Small intestine (tissue), 7 donors: ENCODE data around the gene RGS13. TPM values are rescaled to one million over a fixed set of nuclear protein-coding genes. Genes with fewer than 3 reads are reported as not detected.

Experiments
- DNase-seq, 2 donors: peaks; one replicate each; pipeline versions ENCODE4 v3.0.0 to v3.0.0-alpha.2; 2013
- FAIRE-seq: peaks from 2 replicates; lab custom pipeline; 2012; peaks lifted over from hg19 to GRCh38; lab: Jason Lieb, UNC
- H3K27ac ChIP-seq, 3 donors: one replicate each; pipeline ENCODE4 v1.5.1; 2013; ENCODE audit warnings: low read length in 2 of 3, mild to moderate bottlenecking in 2 of 3, control low read depth in 1 of 3, inconsistent platforms in 1 of 3, low read depth in 1 of 3, moderate library complexity in 1 of 3
- H3K27me3 ChIP-seq, 3 donors: one replicate each; pipeline ENCODE4 v1.6.1; 2013; ENCODE audit warnings: low read length in 3 of 3, inconsistent platforms in 1 of 3; ENCODE audit not compliant: control insufficient read depth in 3 of 3, insufficient read depth in 3 of 3
- H3K36me3 ChIP-seq, 3 donors: one replicate each; pipeline ENCODE4 v1.6.1; 2013; ENCODE audit warnings: low read length in 3 of 3, inconsistent platforms in 1 of 3, low read depth in 1 of 3, mild to moderate bottlenecking in 1 of 3, moderate library complexity in 1 of 3; ENCODE audit not compliant: control insufficient read depth in 3 of 3, insufficient read depth in 2 of 3
- H3K4me1 ChIP-seq, 3 donors: one replicate each; pipeline ENCODE4 v1.6.1; 2013; ENCODE audit warnings: low read length in 2 of 3, inconsistent platforms in 1 of 3, low read depth in 1 of 3, mild to moderate bottlenecking in 1 of 3, moderate library complexity in 1 of 3; ENCODE audit not compliant: control insufficient read depth in 3 of 3, insufficient read depth in 2 of 3
- H3K4me3 ChIP-seq, 3 donors: one replicate each; pipeline ENCODE4 v1.5.1; 2013; ENCODE audit warnings: low read length in 3 of 3, control low read depth in 1 of 3, inconsistent platforms in 1 of 3, low read depth in 1 of 3, mild to moderate bottlenecking in 1 of 3, moderate library complexity in 1 of 3
- H3K9me3 ChIP-seq, 2 donors: one replicate each; pipeline ENCODE4 v1.6.1; 2013; ENCODE audit warnings: low read depth in 1 of 2, low read length in 1 of 2; ENCODE audit not compliant: control insufficient read depth in 2 of 2, insufficient read depth in 1 of 2
- WGBS, 3 donors: extraction: QIAGEN DNeasy Blood & Tissue Kit; methylation state at CpG; one replicate each; pipeline ENCODE4 v1.1.7; 2013; 5-methylcytosine and 5-hydroxymethylcytosine counted together
- polyA plus RNA-seq, 4 donors: library from polyadenylated mRNA; stranded (reverse) in 3 of 4; unstranded in 1 of 4; fragments of 200-250 nt in 3 of 4; fragments of 120-200 nt in 1 of 4; gene quantifications; one replicate each; pipeline versions ENCODE4 v1.2.1 to v1.2.3, GENCODE V29; 2013
- donor health status: healthy with polysubstance abuse.
- donor health status: control.
- donor health status: control.
- donor health status: Bipolar disorder and iron deficiency.
- donor health status: healthy.

RGS13 gene
- polyA plus RNA-seq, 4 donors = 3.8 to 14.6 (median 9.2) TPM

- H3K9me3 ChIP-seq = no peaks in the 10 kb centered on the region
- H3K36me3 ChIP-seq = no peaks in the 10 kb centered on the region
- no peak overlapping the region for H3K27ac ChIP-seq
- 90 to 100% (median 98%) methylated on average over 1 of the region's 1 CpG for WGBS, 3 donors
- no peaks in the 10 kb centered on the region for H3K4me1 ChIP-seq
- no peak for FAIRE-seq
- DNase-seq = no peak
- H3K4me3 ChIP-seq = no peak overlapping the region
- no peaks in the 10 kb centered on the region for H3K27me3 ChIP-seq
Observed at GRCh38 chr1:192652159-192652558, 16.2 kb downstream of the RGS13 start.

- H3K4me3 ChIP-seq = no peak overlapping the region
- H3K27me3 ChIP-seq = no peaks in the 10 kb centered on the region
- DNase-seq (no peak), FAIRE-seq (no peak)
- no peaks in the 10 kb centered on the region for H3K36me3 ChIP-seq
- H3K4me1 ChIP-seq = no peaks in the 10 kb centered on the region
- no peak overlapping the region for H3K27ac ChIP-seq
- no peaks in the 10 kb centered on the region for H3K9me3 ChIP-seq
Observed at GRCh38 chr1:192654120-192654519, 18.2 kb downstream of the RGS13 start.

GRCh38 chr1:192654591-192655251 is 18.8 kb downstream of the RGS13 start:
- H3K36me3 ChIP-seq = no peaks in the 10 kb centered on the region
- DNase-seq (no peak), FAIRE-seq (no peak)
- WGBS, 3 donors = 58 to 73% (median 64%) methylated on average over 4 of the region's 4 CpGs
- no peak overlapping the region for H3K4me3 ChIP-seq
- no peaks in the 10 kb centered on the region for H3K27me3 ChIP-seq
- H3K27ac ChIP-seq = no peak overlapping the region
- H3K4me1 ChIP-seq = no peaks in the 10 kb centered on the region
- H3K9me3 ChIP-seq = no peaks in the 10 kb centered on the region

GRCh38 chr1:192657760-192658159 is 21.8 kb downstream of the RGS13 start:
- no peak for FAIRE-seq

GRCh38 chr1:192658255-192658654 is 22.3 kb downstream of the RGS13 start:
- no peaks in the 10 kb centered on the region for H3K4me1 ChIP-seq
- H3K27ac ChIP-seq = no peak overlapping the region
- no peaks in the 10 kb centered on the region for H3K9me3 ChIP-seq
- 82 to 94% (median 85%) methylated on average over 1 of the region's 1 CpG for WGBS, 3 donors
- no peak for FAIRE-seq
- no peak for DNase-seq
- no peak overlapping the region for H3K4me3 ChIP-seq
- H3K27me3 ChIP-seq = no peaks in the 10 kb centered on the region
- no peaks in the 10 kb centered on the region for H3K36me3 ChIP-seq

More at GRCh38 chr1:192657760-192658159, 21.8 kb downstream of the RGS13 start:
- Histone ChIP-seq H3K9me3 (no peaks in the 10 kb centered on the region), H3K27me3 (no peaks in the 10 kb centered on the region), H3K4me3 (no peak overlapping the region), H3K36me3 (no peaks in the 10 kb centered on the region), H3K4me1 (no peaks in the 10 kb centered on the region), H3K27ac (no peak overlapping the region)
- DNase-seq = no peak
- WGBS, 3 donors = 66 to 77% (median 73%) methylated on average over 4 of the region's 4 CpGs

- Histone ChIP-seq H3K27ac (no peak overlapping the region), H3K4me1 (no peaks in the 10 kb centered on the region), H3K36me3 (no peaks in the 10 kb centered on the region), H3K9me3 (no peaks in the 10 kb centered on the region), H3K27me3 (no peaks in the 10 kb centered on the region), H3K4me3 (no peak overlapping the region)
- 91 to 93% (median 92%) methylated on average over 3 of the region's 3 CpGs for WGBS, 3 donors
- DNase-seq (no peak), FAIRE-seq (no peak)
Observed at GRCh38 chr1:192660613-192661012, 24.7 kb downstream of the RGS13 start.

- Histone ChIP-seq H3K36me3 (no peaks in the 10 kb centered on the region), H3K4me1 (peaks cover 0 to 3% (median 0%) of the 10 kb centered on the region in 3 donors)
- no peak for FAIRE-seq
Observed at GRCh38 chr1:192668409-192668983, 32.5 kb downstream of the RGS13 start.

GRCh38 chr1:192669174-192669573 is 33.2 kb downstream of the RGS13 start:
- H3K36me3 ChIP-seq = no peaks in the 10 kb centered on the region
- no peak overlapping the region for H3K4me3 ChIP-seq
- FAIRE-seq (no peak), DNase-seq (no peak)
- peaks cover 0 to 3% (median 0%) of the 10 kb centered on the region in 3 donors for H3K4me1 ChIP-seq
- no peaks in the 10 kb centered on the region for H3K9me3 ChIP-seq
- H3K27ac ChIP-seq = no peak overlapping the region
- 80 to 96% (median 87%) methylated on average over 1 of the region's 1 CpG for WGBS, 3 donors
- no peaks in the 10 kb centered on the region for H3K27me3 ChIP-seq

More at GRCh38 chr1:192668409-192668983, 32.5 kb downstream of the RGS13 start:
- Histone ChIP-seq H3K9me3 (no peaks in the 10 kb centered on the region), H3K27me3 (no peaks in the 10 kb centered on the region), H3K4me3 (no peak overlapping the region), H3K27ac (no peak overlapping the region)
- DNase-seq = peak; percentile 5 to 61
- 68 to 75% (median 73%) methylated on average over 5 of the region's 5 CpGs for WGBS, 3 donors
